CD4-positive, alpha-beta memory T cell (primary cell): Measurements from ENCODE around the gene SH3GL3. TPM values are rescaled to one million over a fixed set of nuclear protein-coding genes. Genes with fewer than 3 reads are reported as not detected.

Experiments
- CTCF ChIA-PET: fragments of 350-600 bp; sonication (Branson Sonifier 250); formaldehyde crosslinking; loops from one replicate; lab custom pipeline; 2021; ENCODE audit warnings: inconsistent platforms; ENCODE audit not compliant: partially characterized antibody; lab: Charles Lee
- POLR2A ChIA-PET: fragments of 350-600 bp; sonication (Branson Sonifier 250); formaldehyde crosslinking; loops from one replicate; lab custom pipeline; 2021; ENCODE audit not compliant: partially characterized antibody; lab: Charles Lee
- DNase-seq, 5 donors: peaks; one replicate each; pipeline versions ENCODE4 v3.0.0 to v3.0.0-alpha.2; 2020 to 2022; ENCODE audit warnings: mixed read lengths in 1 of 5
- H3K27ac ChIP-seq: one replicate; pipeline ENCODE4 v1.7.0; 2013; ENCODE audit warnings: low read depth, low read length
- H3K27me3 ChIP-seq: 2 replicates; pipeline ENCODE4 v1.7.0; 2013; ENCODE audit warnings: mild to moderate bottlenecking, low read length, moderate library complexity; ENCODE audit not compliant: insufficient read depth
- H3K36me3 ChIP-seq: 2 replicates; pipeline ENCODE4 v1.7.0; 2013; ENCODE audit warnings: mild to moderate bottlenecking, low read length, moderate library complexity; ENCODE audit not compliant: insufficient read depth
- H3K4me1 ChIP-seq: 2 replicates; pipeline ENCODE4 v1.7.0; 2013; ENCODE audit warnings: mild to moderate bottlenecking, low read length, moderate library complexity; ENCODE audit not compliant: insufficient read depth
- H3K4me3 ChIP-seq, 2 donors: one replicate each; pipeline ENCODE4 v1.7.0; 2013; ENCODE audit warnings: low read length in 2 of 2, mild to moderate bottlenecking in 1 of 2
- H3K9me3 ChIP-seq, 2 donors: one replicate each; pipeline ENCODE4 v1.7.0; 2013; ENCODE audit warnings: low read length in 2 of 2, control low read depth in 1 of 2; ENCODE audit not compliant: control insufficient read depth in 1 of 2
- H3K27ac Mint-ChIP-seq, 7 donors: one replicate each; pipeline ENCODE4 v1.8.0; 2020 to 2021; ENCODE audit warnings: mixed read lengths in 7 of 7, mild to moderate bottlenecking in 6 of 7, inconsistent platforms in 3 of 7, moderate library complexity in 3 of 7
- H3K27me3 Mint-ChIP-seq, 2 donors: one replicate each; pipeline ENCODE4 v1.8.0; 2020 to 2021; ENCODE audit warnings: mixed read lengths in 2 of 2
- H3K36me3 Mint-ChIP-seq, 2 donors: one replicate each; pipeline ENCODE4 v1.8.0; 2020 to 2021; ENCODE audit warnings: mixed read lengths in 2 of 2, inconsistent platforms in 1 of 2, mild to moderate bottlenecking in 1 of 2
- H3K4me1 Mint-ChIP-seq, 4 donors: one replicate each; pipeline ENCODE4 v1.8.0; 2020 to 2021; ENCODE audit warnings: mixed read lengths in 4 of 4, mild to moderate bottlenecking in 1 of 4
- H3K4me3 Mint-ChIP-seq, 8 donors: one replicate each; pipeline ENCODE4 v1.8.0; 2020 to 2021; ENCODE audit warnings: mixed read lengths in 8 of 8, mild to moderate bottlenecking in 7 of 8, moderate library complexity in 6 of 8, inconsistent platforms in 3 of 8
- H3K9me3 Mint-ChIP-seq, 8 donors: one replicate each; pipeline ENCODE4 v1.8.0; 2020 to 2021; ENCODE audit warnings: mixed read lengths in 8 of 8, mild to moderate bottlenecking in 5 of 8, inconsistent platforms in 3 of 8, moderate library complexity in 1 of 8
- intact Hi-C: fragments of 100-400 bp; cut with micrococcal nuclease; formaldehyde crosslinking; loops from one replicate; pipeline ENCODE4 v1.15.1; 2023
- polyA plus RNA-seq, 2 donors: library from polyadenylated mRNA; unstranded; fragments of 300-500 nt; fragmentation: Illumina TruSeq; gene quantifications; one replicate each; pipeline ENCODE4 v1.2.3, GENCODE V29; 2021
- total RNA-seq, 2 experiments: library from RNA; stranded (reverse); gene quantifications; one replicate each; pipeline ENCODE4 v1.2.3, GENCODE V29; 2021

Gene SH3GL3
- total and polyA plus RNA-seq, 4 experiments from 2014 or later = 0.34 TPM; not detected in 3

DNA sequence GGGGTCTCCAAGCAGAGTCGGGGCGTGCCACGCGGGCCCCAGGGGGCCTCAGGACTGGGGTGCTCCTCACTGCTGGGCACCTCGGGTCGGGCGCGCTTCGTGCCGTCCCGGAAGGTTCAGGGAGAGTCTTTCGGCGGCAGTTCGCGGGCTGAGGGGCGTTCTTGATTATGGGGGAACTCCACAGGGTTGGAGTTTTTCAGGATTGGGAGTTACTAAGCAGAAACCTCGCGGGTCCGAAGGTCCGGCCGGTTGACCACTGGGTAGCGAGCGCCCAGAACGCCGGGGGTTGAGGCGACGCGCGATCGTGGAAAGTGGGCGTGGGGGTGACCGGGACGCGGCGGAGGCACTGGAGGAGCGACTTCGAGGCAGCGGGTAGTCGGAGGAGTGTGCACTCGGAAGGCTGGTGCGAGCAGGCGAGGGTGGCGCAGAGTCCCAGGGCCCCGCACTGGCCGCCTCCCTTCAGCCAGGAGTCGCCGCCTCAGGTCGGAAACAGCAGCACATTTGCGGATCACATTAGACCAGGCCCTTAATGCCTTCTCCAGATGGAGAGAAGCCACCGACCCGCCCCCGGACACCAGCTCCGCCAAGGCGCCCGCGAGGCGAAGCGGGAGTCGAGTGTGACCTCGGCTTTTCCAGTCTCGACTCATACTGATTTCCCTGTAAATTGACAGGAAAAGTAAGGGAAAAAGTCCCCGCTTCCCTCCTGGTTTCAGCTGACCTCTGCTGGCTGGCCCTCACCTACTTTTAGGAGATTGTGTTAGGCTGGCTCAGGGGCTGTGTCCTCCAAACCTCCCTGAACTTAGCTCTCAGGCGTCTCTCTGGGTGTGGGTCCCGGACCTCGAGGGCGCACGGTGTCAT, 207.5 kb downstream of the SH3GL3 start:
- no peak overlapping the region for H3K4me3 Mint-ChIP-seq
- DNase-seq = no peak
- H3K36me3 Mint-ChIP-seq = no peaks in the 10 kb centered on the region
- Histone ChIP-seq H3K9me3 (no peaks in the 10 kb centered on the region), H3K27me3 (peaks cover 5% of the 10 kb centered on the region), H3K4me1 (no peaks in the 10 kb centered on the region), H3K36me3 (no peaks in the 10 kb centered on the region), H3K27ac (no peak overlapping the region), H3K4me3 (no peak overlapping the region)
- CTCF ChIA-PET = no interaction called here
- H3K9me3 Mint-ChIP-seq = peaks cover 0 to 9% (median 3%) of the 10 kb centered on the region in 8 donors
- H3K4me1 Mint-ChIP-seq = no peaks in the 10 kb centered on the region
- POLR2A ChIA-PET = no interaction called here
- intact Hi-C loops = no loop called here
- peaks cover 17 to 22% of the 10 kb centered on the region in 2 donors for H3K27me3 Mint-ChIP-seq
- H3K27ac Mint-ChIP-seq = no peak overlapping the region

DNA sequence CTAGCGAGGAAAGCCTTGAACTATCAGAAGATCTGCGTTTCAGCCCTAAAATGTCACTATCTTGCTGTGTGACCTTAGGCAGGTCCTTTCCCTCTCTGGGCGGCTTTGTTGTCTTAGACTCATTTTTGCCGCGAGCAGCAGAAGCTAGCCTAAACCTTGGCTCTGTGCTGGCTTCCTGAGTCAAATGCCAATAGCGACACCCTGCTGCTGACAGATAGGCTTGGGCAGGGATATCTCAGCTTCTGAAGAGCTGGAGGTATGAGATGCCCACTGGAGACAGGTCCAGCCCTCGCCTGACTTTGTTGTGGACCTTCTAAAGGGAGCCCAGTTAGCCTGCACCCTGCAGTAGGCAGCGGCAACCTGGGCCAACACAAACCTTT, 208.1 kb downstream of the SH3GL3 start:
- no peak overlapping the region for H3K4me3 ChIP-seq
- no peak for DNase-seq
- peaks cover 5% of the 10 kb centered on the region for H3K27me3 ChIP-seq
- no peaks in the 10 kb centered on the region for H3K9me3 ChIP-seq
- ChIA-PET CTCF (no interaction called here), POLR2A (no interaction called here)
- Mint-ChIP-seq H3K27ac (no peak overlapping the region), H3K4me3 (no peak overlapping the region), H3K36me3 (no peaks in the 10 kb centered on the region), H3K4me1 (no peaks in the 10 kb centered on the region), H3K9me3 (peaks cover 0 to 9% (median 3%) of the 10 kb centered on the region in 8 donors), H3K27me3 (peaks cover 14 to 20% of the 10 kb centered on the region in 2 donors)
- no peaks in the 10 kb centered on the region for H3K4me1 ChIP-seq
- intact Hi-C loops = no loop called here
- no peaks in the 10 kb centered on the region for H3K36me3 ChIP-seq
- H3K27ac ChIP-seq = no peak overlapping the region

DNA sequence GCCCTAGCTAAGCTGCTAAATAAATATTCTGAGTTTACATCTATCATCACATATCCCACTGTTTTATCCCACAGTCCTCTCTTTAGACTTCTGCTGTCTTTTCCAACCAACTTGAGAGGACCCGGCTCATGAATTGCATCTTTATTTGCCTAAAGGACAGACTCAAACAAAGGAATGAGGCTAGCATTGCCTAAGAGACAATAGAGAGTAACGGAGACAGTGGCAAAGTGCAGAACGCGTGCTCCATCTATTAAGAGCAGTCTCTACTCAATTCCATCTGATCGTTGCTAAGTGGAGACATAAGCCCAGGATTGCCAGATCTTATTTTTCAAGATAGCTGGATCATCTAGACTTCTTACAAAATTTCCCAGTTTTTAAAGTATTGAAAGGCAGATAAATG, 209.1 kb downstream of the SH3GL3 start:
- Histone ChIP-seq H3K4me3 (no peak overlapping the region), H3K36me3 (no peaks in the 10 kb centered on the region), H3K4me1 (no peaks in the 10 kb centered on the region), H3K9me3 (no peaks in the 10 kb centered on the region), H3K27me3 (peaks cover 5% of the 10 kb centered on the region), H3K27ac (no peak overlapping the region)
- CTCF ChIA-PET = no interaction called here
- Mint-ChIP-seq H3K4me1 (no peaks in the 10 kb centered on the region), H3K4me3 (no peak overlapping the region), H3K9me3 (peaks cover 0 to 9% (median 3%) of the 10 kb centered on the region in 8 donors), H3K27ac (no peak overlapping the region), H3K27me3 (peaks cover 14 to 20% of the 10 kb centered on the region in 2 donors), H3K36me3 (no peaks in the 10 kb centered on the region)
- intact Hi-C loops = no loop called here
- POLR2A ChIA-PET = no interaction called here
- no peak for DNase-seq

- Histone ChIP-seq H3K4me1 (no peaks in the 10 kb centered on the region), H3K27me3 (peaks cover 5% of the 10 kb centered on the region), H3K4me3 (no peak overlapping the region), H3K9me3 (no peaks in the 10 kb centered on the region), H3K27ac (no peak overlapping the region), H3K36me3 (no peaks in the 10 kb centered on the region)
- Mint-ChIP-seq H3K9me3 (peaks cover 0 to 9% (median 3%) of the 10 kb centered on the region in 8 donors), H3K36me3 (no peaks in the 10 kb centered on the region), H3K27ac (no peak overlapping the region), H3K4me3 (no peak overlapping the region), H3K4me1 (no peaks in the 10 kb centered on the region), H3K27me3 (peaks cover 12 to 18% of the 10 kb centered on the region in 2 donors)
- intact Hi-C loops = no loop called here
- POLR2A ChIA-PET = no interaction called here
- no peak for DNase-seq
- CTCF ChIA-PET = no interaction called here
Measured at GRCh38 chr15:83656943-83657528, 209.9 kb downstream of the SH3GL3 start.

DNA sequence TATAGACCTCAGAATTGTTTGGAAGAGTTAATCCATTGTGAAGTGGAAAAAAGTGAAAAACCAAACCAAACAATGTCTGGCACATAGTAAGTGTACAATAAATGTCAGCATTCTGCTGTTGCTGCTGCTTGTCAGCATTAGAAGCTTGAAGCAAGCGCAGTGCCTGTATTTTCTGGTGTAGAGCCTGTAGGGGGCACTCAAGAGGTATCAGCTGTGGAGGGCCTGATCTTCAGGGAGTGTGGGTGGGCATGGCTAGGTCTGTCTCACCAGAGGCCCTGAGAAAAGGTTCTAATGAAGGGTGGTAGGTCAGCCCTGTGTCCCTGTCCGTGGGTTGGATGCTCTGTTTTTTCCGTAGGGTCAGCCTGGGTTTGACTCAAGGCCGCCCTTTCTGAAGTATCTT, 210.4 kb downstream of the SH3GL3 start:
- DNase-seq = no peak
- POLR2A ChIA-PET = no interaction called here
- no peaks in the 10 kb centered on the region for H3K9me3 ChIP-seq
- CTCF ChIA-PET = no interaction called here
- H3K4me3 ChIP-seq = no peak overlapping the region
- H3K27ac Mint-ChIP-seq = no peak overlapping the region
- no peak overlapping the region for H3K27ac ChIP-seq
- H3K27me3 Mint-ChIP-seq = peaks cover 9 to 13% of the 10 kb centered on the region in 2 donors
- H3K9me3 Mint-ChIP-seq = peaks cover 0 to 9% (median 3%) of the 10 kb centered on the region in 8 donors
- peaks cover 5% of the 10 kb centered on the region for H3K27me3 ChIP-seq
- H3K4me1 Mint-ChIP-seq = no peaks in the 10 kb centered on the region
- no peaks in the 10 kb centered on the region for H3K36me3 ChIP-seq
- intact Hi-C loops = no loop called here
- no peaks in the 10 kb centered on the region for H3K4me1 ChIP-seq
- H3K36me3 Mint-ChIP-seq = no peaks in the 10 kb centered on the region
- H3K4me3 Mint-ChIP-seq = no peak overlapping the region

DNA sequence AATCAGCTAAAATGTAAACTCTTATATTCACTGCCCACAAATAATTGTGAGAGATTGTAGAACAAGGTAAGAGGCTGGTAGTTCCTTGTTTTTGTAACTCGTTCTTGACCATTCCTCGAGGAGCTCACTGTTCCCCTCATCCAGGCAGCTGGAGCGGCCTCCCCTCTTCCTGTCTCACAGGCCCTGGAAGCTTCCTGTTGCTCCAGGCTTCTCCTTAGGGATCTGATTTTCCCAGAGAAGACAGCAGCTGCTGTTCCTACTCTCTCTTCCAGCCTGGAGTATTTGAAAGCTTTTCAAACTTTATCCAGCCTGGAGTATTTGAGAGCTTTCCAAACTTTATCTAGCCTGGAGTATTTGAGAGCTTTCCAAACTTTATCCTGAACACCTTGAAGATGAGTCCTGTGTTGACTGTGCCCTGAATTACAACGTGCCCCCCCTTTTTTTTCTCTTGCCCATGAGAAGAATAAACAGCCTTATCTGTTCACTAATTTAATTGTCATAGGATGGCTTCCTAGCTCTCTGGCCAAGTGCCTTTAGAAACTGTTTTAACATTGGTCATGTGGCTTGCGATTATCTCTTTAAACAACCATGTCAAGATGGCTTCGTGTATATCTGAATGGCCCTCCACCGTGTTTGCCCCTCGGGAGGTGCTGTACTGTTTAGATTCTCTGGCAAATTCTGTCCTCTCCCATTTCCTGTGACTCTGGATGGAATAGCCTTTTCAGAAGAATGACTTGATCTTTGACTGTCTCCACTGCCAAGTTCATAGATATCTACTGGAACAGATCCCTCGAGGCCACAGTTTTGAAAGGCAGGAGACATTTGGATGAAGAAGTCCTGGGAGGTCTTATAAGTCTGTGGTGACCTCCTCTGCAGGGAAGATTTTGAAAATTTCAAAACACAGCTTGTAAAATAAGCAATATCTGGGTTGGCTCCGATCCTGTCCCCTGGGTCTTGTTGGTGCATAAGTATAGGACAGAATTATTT, 211.6 kb downstream of the SH3GL3 start:
- no peaks in the 10 kb centered on the region for H3K4me1 Mint-ChIP-seq
- no peak overlapping the region for H3K27ac ChIP-seq
- H3K27me3 ChIP-seq = peaks cover 5% of the 10 kb centered on the region
- no peak overlapping the region for H3K27ac Mint-ChIP-seq
- no peaks in the 10 kb centered on the region for H3K36me3 ChIP-seq
- ChIA-PET POLR2A (no interaction called here), CTCF (no interaction called here)
- no peaks in the 10 kb centered on the region for H3K4me1 ChIP-seq
- no peaks in the 10 kb centered on the region for H3K36me3 Mint-ChIP-seq
- no peak overlapping the region for H3K4me3 Mint-ChIP-seq
- intact Hi-C loops = no loop called here
- H3K9me3 ChIP-seq = no peaks in the 10 kb centered on the region
- DNase-seq = no peak
- no peak overlapping the region for H3K4me3 ChIP-seq
- H3K9me3 Mint-ChIP-seq = peaks cover 0 to 9% (median 5%) of the 10 kb centered on the region in 8 donors
- peaks cover 3 to 7% of the 10 kb centered on the region in 2 donors for H3K27me3 Mint-ChIP-seq

DNA sequence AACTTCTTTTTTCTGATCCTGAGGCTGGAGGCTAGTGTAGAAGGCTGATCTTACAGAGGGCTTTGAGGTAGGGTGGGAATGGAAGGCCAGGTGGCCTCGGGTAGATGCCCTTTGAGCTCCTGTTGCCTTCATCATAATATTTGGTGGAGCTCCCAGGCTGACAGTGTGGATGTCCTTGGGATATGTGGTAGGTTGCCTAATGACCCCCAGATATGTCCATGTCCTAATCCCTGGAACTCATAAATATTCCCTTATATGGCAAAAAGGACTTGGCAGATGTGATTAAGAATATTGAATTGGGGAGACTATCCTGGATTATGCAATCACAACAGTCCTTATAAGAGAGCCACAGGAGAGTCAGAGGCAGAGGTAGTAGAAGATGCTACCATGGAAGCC, 212.3 kb downstream of the SH3GL3 start:
- no peaks in the 10 kb centered on the region for H3K36me3 Mint-ChIP-seq
- intact Hi-C loops = no loop called here

More for the DNA sequence above, 212.3 kb downstream of the SH3GL3 start:
- ChIA-PET POLR2A (no interaction called here), CTCF (no interaction called here)
- no peak overlapping the region for H3K4me3 Mint-ChIP-seq
- no peak overlapping the region for H3K4me3 ChIP-seq
- H3K4me1 ChIP-seq = no peaks in the 10 kb centered on the region
- H3K27me3 Mint-ChIP-seq = peaks cover 3 to 7% of the 10 kb centered on the region in 2 donors
- H3K36me3 ChIP-seq = no peaks in the 10 kb centered on the region
- peaks cover 0 to 10% (median 5%) of the 10 kb centered on the region in 8 donors for H3K9me3 Mint-ChIP-seq
- no peaks in the 10 kb centered on the region for H3K4me1 Mint-ChIP-seq
- DNase-seq = no peak
- H3K27ac ChIP-seq = no peak overlapping the region
- no peak overlapping the region for H3K27ac Mint-ChIP-seq
- H3K27me3 ChIP-seq = peaks cover 5% of the 10 kb centered on the region
- no peaks in the 10 kb centered on the region for H3K9me3 ChIP-seq
